Hematopoietic multipotent progenitor cell treated with erythropoietin and hydrocortisone succinate and interleukin-3 and kit ligand, for 8 days (in vitro differentiated cells): ENCODE data around the gene IGFBP1.
A peak's percentile ranks its signal among the peaks of the same experiment; 100 is the strongest.
"Not testable (repeated sequence)": the region's sequence is repeated elsewhere in the genome, so short reads cannot be mapped to it uniquely, and the experiment has no call there.

Source experiments
- DNase-seq: peaks from one replicate; pipeline ENCODE4 v3.0.0-alpha.2; 2015

The IGFBP1 gene

GRCh38 chr7:45888185-45888992 lies at the start of gene IGFBP1:
IGFBP1 (plus strand) TSS chr7:45888488; CDS start chr7:45888653, 165 bp downstream.
- DNase-seq = no peak

- DNase-seq = not testable (repeated sequence)
These were observed 49.4 kb upstream of the IGFBP1 start for GRCh38 chr7:45838852-45839251.

- DNase-seq = not testable (repeated sequence)
These were observed 46.2 kb upstream of the IGFBP1 start for GRCh38 chr7:45841926-45842717.

- DNase-seq = not testable (repeated sequence)
These were observed 41.8 kb upstream of the IGFBP1 start for GRCh38 chr7:45846536-45846935.

GRCh38 chr7:45848734-45849133 lies 39.6 kb upstream of the IGFBP1 start:
- DNase-seq = not testable (repeated sequence)

GRCh38 chr7:45852984-45853383 lies 35.3 kb upstream of the IGFBP1 start:
- DNase-seq = not testable (repeated sequence)

GRCh38 chr7:45853491-45853890 lies 34.8 kb upstream of the IGFBP1 start:
- DNase-seq = not testable (repeated sequence)

GRCh38 chr7:45855680-45856079 lies 32.6 kb upstream of the IGFBP1 start:
- not testable (repeated sequence) for DNase-seq

GRCh38 chr7:45856888-45857287 lies 31.4 kb upstream of the IGFBP1 start:
- not testable (repeated sequence) for DNase-seq

GRCh38 chr7:45863715-45864114 lies 24.6 kb upstream of the IGFBP1 start:
- DNase-seq = no peak

GRCh38 chr7:45865594-45866410 lies 22.5 kb upstream of the IGFBP1 start:
- DNase-seq = no peak

- no peak for DNase-seq
These were observed 20.8 kb upstream of the IGFBP1 start for GRCh38 chr7:45867471-45867870.

- DNase-seq = no peak
These were observed 18.9 kb upstream of the IGFBP1 start for GRCh38 chr7:45869426-45869825.

GRCh38 chr7:45872116-45873034 lies 15.9 kb upstream of the IGFBP1 start:
- DNase-seq = peak; percentile 5

- DNase-seq = no peak
These were observed 15.3 kb upstream of the IGFBP1 start, which contains the start of gene CCDC201 for GRCh38 chr7:45873035-45873354. CCDC201 (minus strand) TSS chr7:45873082; CDS start chr7:45873007, 75 bp downstream.

- DNase-seq = no peak
These were observed 14.9 kb upstream of the IGFBP1 start for GRCh38 chr7:45873355-45873754.

- no peak for DNase-seq
These were observed 13.7 kb upstream of the IGFBP1 start for GRCh38 chr7:45874408-45875131.

GRCh38 chr7:45876519-45876918 lies 11.8 kb upstream of the IGFBP1 start:
- DNase-seq = no peak

- no peak for DNase-seq
These were observed 9.7 kb upstream of the IGFBP1 start for GRCh38 chr7:45878457-45879144.

- DNase-seq = no peak
These were observed 7.8 kb upstream of the IGFBP1 start for GRCh38 chr7:45880433-45880860.
